Activated naive CD8-positive, alpha-beta T cell treated with anti-CD3 and anti-CD28 coated beads, Interleukin-2, amount 50 U/mL, for 24 hours (primary cell): Measurements from ENCODE around the gene ARHGAP4.

ENCODE experiments used
- ATAC-seq: fragments of 150-1000 bp; cut with Tn5 transposase; one replicate; pipeline ENCODE4 v1.10.0; 2021
- DNase-seq: peaks from one replicate; pipeline ENCODE4 v3.0.0; 2021
- H3K27ac Mint-ChIP-seq: one replicate; pipeline ENCODE4 v1.8.0; 2021; ENCODE audit warnings: mild to moderate bottlenecking, mixed read lengths
- H3K27me3 Mint-ChIP-seq: one replicate; pipeline ENCODE4 v1.8.0; 2021; ENCODE audit warnings: mixed read lengths
- H3K36me3 Mint-ChIP-seq: one replicate; pipeline ENCODE4 v1.8.0; 2021; ENCODE audit warnings: low read depth, mixed read lengths
- H3K4me1 Mint-ChIP-seq: one replicate; pipeline ENCODE4 v1.8.0; 2021; ENCODE audit warnings: mixed read lengths
- H3K4me3 Mint-ChIP-seq: one replicate; pipeline ENCODE4 v1.8.0; 2021; ENCODE audit warnings: mild to moderate bottlenecking, moderate library complexity, mixed read lengths
- H3K9me3 Mint-ChIP-seq: one replicate; pipeline ENCODE4 v1.8.0; 2021; ENCODE audit warnings: mixed read lengths

Gene ARHGAP4

DNA sequence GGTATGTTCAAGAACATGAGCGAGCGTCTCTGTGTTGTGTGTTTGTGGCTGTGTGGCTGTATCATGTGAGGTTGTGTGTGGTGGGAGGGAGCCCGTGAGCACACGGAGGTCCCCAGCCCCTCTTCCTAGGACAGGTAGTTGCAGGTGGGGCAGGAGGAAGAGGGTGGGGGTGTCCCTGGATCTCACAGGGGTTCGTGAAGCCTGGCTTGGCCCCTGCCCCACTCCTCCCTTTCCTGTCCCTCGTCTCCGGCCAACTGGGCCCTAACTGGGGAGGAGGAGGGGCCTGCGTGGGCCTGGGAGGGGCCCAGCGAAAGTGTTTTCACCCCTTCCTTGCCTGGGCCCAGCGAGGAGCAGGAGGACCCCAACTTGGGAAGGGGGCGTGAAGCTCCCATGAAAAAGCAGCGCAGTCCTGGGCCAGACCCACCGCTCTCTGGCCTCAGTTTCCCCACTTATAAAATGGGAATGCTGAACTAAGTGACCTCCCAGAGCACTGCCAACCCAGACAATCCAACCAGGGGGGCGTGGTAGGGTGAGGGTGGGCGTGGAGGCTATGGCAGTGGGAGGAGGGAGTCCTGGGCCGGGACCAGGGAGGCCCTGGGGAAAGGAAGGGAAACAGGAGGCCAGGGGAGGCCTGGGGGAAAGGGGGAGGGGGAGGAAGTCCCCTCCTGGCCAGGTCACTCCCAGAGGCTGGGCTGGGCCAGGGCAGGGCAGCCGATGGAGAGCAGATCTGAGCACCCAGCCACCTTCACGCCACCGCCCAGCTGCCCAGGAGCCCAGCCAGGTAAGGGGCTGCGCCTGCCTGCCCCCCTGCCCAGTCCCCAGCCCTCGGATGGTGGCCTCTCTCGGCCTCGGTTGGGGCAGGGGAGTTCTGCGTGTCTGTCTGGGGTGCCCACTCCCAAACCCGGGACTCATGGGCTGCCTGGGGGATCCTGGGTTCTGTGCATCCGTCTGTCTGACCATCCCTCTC lies 21.8 kb downstream of the ARHGAP4 start, which contains the start of gene AVPR2:
Gene AVPR2 (plus strand): TSS at position 683 of the 967 bp plus-strand sequence. CDS start 473 bp downstream, outside the sequence.
- no peak within 1 kb of the TSS for H3K27ac Mint-ChIP-seq
- H3K36me3 Mint-ChIP-seq, result no peaks in the 10 kb centered on the region
- no peak within 1 kb of the TSS for H3K4me3 Mint-ChIP-seq
- ATAC-seq, result no peak
- DNase-seq, result no peak
- no peaks in the 10 kb centered on the region for H3K27me3 Mint-ChIP-seq
- H3K4me1 Mint-ChIP-seq, result peaks cover 35% of the 10 kb centered on the region
- no peaks in the 10 kb centered on the region for H3K9me3 Mint-ChIP-seq

DNA sequence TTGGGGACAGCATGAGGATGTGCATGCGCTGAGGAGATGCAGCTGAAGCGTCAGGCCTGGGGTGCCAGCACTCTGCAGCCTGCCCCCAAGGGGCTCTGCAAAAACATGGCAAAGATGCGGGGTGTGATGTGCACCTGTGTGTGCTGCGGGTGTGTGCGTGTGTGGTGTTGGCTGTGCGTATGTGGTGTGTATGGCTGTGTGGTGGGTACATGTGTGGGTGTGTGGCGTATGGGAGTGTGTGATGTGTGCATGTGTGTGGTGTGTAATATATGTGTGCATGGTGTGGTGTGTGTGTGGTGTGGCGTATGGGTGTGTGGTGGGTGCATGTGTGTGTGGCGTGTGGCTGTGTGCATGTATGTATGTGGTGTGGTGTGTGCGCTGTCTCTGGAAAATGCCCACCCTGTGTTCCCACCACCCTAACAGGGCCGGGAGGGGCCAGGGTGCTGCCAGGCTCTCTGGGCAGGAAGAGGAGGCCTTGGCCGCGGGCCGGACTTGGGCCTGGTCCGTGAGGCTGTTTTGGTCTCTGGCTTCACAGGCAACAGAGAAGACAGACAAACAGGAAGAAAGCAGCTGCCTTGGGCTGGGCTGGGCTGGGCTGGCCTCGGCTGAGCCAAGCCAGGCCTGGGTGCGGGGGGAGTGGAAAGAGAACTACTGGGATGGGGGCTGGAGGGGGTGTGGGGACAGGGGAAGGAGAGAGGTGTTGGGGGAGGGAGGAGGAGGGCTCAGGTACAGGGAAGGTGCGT lies 22.7 kb downstream of the ARHGAP4 start:
- H3K4me1 Mint-ChIP-seq, result peaks cover 35% of the 10 kb centered on the region
- H3K36me3 Mint-ChIP-seq, result no peaks in the 10 kb centered on the region
- H3K27ac Mint-ChIP-seq, result peak overlapping the region; percentile 2
- no peaks in the 10 kb centered on the region for H3K9me3 Mint-ChIP-seq
- H3K4me3 Mint-ChIP-seq, result no peak overlapping the region
- ATAC-seq (no peak), DNase-seq (no peak)
- no peaks in the 10 kb centered on the region for H3K27me3 Mint-ChIP-seq

DNA sequence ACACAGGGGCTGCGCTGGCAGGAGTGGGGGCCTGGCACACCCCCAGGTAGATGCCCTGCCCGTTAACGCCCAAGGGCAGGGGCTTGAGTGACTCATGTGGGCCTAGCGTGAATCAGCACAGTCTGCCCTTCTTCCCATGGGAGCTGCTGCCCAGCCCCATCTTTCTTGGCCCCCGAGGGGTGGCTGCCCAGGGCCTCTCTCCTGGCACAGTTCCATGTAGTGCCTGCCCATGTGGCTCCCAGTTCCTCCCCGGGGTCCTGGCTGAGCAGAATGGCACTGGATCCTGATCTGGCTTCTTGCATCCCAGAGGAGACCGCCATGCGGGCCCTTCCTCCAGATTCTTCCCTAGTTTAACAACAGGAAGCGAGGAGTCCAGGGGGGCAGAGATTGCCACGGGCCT lies 23.7 kb downstream of the ARHGAP4 start:
- DNase-seq, result no peak
- peaks cover 35% of the 10 kb centered on the region for H3K4me1 Mint-ChIP-seq
- H3K27ac Mint-ChIP-seq, result no peak overlapping the region
- H3K4me3 Mint-ChIP-seq, result no peak overlapping the region
- no peak for ATAC-seq
- no peaks in the 10 kb centered on the region for H3K36me3 Mint-ChIP-seq
- no peaks in the 10 kb centered on the region for H3K9me3 Mint-ChIP-seq
- H3K27me3 Mint-ChIP-seq, result no peaks in the 10 kb centered on the region

DNA sequence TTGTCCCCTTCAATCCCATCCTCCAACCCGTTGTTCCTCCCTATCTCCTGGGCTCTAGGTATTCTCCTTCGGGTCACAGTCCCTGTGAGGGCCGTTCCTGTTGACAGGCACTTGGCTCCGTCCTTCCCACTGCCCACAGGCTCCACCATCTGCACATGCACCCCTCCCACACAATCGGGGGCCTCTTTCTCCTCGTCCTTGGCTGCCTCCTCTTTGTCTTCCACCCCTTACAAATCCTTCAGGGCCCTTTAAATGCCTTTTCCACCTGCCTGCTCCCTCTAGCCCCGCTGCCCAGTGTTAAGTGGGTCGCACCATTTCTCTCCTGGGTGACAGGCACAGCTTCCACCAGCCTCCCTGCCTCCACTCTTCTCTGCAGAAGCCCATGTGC lies 24.3 kb downstream of the ARHGAP4 start:
- peaks cover 35% of the 10 kb centered on the region for H3K4me1 Mint-ChIP-seq
- H3K36me3 Mint-ChIP-seq, result no peaks in the 10 kb centered on the region
- ATAC-seq, result no peak
- no peak overlapping the region for H3K27ac Mint-ChIP-seq
- no peak overlapping the region for H3K4me3 Mint-ChIP-seq
- H3K9me3 Mint-ChIP-seq, result no peaks in the 10 kb centered on the region
- no peaks in the 10 kb centered on the region for H3K27me3 Mint-ChIP-seq
- DNase-seq, result no peak

DNA sequence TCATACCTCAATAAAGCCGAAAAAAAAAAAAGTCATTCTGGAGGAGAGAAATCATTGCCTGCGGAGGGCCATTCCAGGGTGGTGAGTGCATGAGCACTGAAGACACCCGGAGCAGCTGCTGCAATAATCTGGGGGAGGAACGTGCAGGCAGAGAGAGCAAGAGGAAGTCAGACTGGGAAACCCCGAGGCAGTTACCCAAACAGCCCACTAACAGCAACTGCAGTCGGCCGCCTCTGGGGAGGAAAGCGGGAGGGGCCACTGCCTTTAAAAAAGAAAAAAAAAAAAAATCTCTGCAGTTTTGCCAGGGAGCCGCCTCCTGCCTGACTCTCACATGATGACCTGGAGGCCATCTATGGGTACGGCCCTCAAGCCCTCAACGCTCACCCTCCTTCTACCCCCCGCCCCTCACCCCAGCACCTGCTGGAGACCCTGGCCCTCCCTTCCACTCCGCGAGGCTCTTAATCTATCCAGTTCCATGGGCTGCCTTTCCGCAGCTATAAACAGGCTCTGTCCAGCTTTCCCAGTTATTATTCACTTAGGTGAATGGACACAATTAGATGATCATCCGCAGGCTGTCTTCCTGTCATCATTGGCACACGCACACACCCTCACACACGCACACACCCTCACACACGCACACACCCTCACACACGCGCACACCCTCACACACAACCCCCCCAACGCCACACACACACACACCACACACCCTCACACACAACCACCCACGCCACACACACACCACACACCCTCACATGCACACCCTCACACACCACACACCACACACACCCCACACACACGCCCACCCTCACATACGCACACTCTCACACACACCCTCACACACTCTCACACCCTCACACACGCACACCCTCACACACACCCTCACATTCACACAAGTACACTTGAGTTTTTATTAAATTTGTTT lies 25.0 kb downstream of the ARHGAP4 start:
- Mint-ChIP-seq H3K27me3 (no peaks in the 10 kb centered on the region), H3K4me1 (peaks cover 32% of the 10 kb centered on the region), H3K9me3 (no peaks in the 10 kb centered on the region), H3K27ac (peak overlapping the region; percentile 27), H3K36me3 (no peaks in the 10 kb centered on the region), H3K4me3 (peak overlapping the region; percentile 45)
- ATAC-seq (peak; percentile 78), DNase-seq (peak; percentile 55)

DNA sequence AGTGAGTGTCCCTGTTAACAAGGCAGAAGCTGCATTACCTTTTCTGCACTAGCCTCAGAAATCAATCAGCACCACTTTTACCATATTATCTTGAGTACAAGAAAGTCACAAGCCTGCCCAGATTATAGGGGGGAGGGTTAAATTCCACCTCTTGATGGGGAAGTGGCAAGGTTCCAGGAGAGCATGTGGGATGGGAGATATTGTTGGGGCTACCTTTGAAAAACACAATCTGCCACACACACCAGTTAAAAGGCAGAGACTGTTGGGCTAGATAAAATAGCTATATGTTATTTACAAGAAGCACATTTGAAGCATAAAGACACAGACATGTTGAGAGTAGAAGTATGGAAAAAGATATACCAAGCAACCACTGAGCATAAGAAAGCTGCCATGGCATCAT lies 28.2 kb downstream of the ARHGAP4 start:
- Mint-ChIP-seq H3K27ac (no peak overlapping the region), H3K27me3 (no peaks in the 10 kb centered on the region), H3K36me3 (no peaks in the 10 kb centered on the region), H3K9me3 (no peaks in the 10 kb centered on the region), H3K4me3 (no peak overlapping the region), H3K4me1 (peaks cover 18% of the 10 kb centered on the region)
- ATAC-seq (no peak), DNase-seq (no peak)

DNA sequence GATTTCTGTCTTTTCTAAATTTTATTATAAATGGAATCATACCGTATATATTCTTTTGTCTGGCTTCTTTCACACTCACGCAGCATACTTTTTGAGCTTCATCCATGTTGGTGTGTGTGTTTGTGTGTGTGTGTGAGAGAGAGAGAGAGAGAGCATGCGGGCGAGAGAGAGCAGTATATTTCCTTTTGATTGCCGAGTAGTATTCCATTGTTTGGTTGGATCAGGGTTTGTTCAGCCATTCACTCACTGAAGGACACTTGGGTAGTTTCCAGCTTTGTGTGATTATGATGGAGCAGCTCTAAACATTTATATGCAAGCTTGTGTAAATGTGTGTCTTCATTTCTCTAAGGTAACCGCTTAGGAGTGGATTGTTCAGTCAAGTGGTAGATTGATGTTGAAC lies 36.9 kb downstream of the ARHGAP4 start:
- Mint-ChIP-seq H3K4me3 (no peak overlapping the region), H3K4me1 (no peaks in the 10 kb centered on the region), H3K27me3 (peaks cover 22% of the 10 kb centered on the region), H3K36me3 (no peaks in the 10 kb centered on the region), H3K9me3 (no peaks in the 10 kb centered on the region), H3K27ac (no peak overlapping the region)
- ATAC-seq (no peak), DNase-seq (no peak)

DNA sequence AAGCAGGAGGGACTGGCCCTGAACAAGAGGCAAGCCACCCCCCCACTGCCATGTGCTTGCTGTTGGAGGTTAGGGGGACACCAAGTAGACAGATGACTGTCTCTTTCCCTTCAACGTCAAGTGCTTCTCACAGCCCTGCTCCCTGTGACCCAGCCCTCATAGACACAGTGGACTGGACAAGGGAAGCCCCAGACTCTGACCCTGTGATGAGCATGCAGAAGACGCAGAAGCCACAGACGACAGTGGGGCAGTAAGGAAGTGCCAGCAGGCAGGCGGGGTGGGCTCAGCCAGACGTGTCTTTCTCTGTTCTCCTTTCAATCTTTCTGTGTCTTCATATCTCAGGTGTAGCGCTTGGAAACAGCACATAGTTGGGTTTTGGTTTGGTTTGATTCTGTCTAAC lies 37.7 kb downstream of the ARHGAP4 start:
- Mint-ChIP-seq H3K27ac (no peak overlapping the region), H3K36me3 (no peaks in the 10 kb centered on the region), H3K27me3 (peaks cover 22% of the 10 kb centered on the region), H3K4me3 (no peak overlapping the region), H3K9me3 (no peaks in the 10 kb centered on the region), H3K4me1 (no peaks in the 10 kb centered on the region)
- ATAC-seq (peak; percentile 57), DNase-seq (no peak)

DNA sequence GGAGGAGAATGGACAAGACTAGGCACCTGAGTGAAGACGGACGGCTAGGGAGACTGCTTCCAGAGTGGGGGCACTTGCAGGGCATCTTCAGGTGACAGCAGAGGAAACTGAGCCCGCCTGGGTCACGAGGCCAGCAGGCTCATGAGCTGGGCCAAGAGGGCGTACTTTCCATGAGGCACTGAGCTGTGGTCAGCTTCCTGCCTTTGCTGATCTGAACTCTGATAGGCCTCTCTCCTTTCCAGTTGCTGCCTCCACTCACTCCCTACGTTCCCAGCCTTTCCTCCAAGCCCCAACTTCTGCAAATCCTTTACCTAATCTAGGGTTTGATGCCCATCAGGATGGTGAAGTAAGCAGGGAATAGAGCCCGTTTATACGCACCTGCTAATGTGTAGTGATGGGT lies 38.7 kb downstream of the ARHGAP4 start:
- no peaks in the 10 kb centered on the region for H3K9me3 Mint-ChIP-seq
- no peaks in the 10 kb centered on the region for H3K36me3 Mint-ChIP-seq
- H3K27me3 Mint-ChIP-seq, result peaks cover 25% of the 10 kb centered on the region
- no peak overlapping the region for H3K27ac Mint-ChIP-seq
- DNase-seq (no peak), ATAC-seq (no peak)
- H3K4me1 Mint-ChIP-seq, result no peaks in the 10 kb centered on the region
- H3K4me3 Mint-ChIP-seq, result no peak overlapping the region

DNA sequence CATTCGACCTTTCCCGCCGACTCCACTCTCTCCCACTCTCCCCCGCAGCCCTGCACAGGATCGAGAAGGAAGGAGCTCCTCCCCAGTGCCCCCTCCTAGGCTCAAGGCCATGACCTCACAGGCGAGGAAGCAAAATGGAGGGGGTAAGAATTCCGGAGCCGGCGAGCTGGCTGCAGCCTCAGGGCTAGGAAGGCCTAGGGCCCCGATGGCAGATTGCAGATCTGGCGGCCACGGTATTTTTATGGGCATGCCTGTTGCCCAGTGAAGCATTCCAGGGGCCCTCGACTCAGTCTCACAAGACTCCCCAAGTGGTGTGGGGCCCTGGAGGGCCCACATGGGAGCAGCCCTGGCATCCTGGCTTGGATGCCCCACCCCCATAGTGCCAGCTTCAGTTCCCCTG lies 39.1 kb downstream of the ARHGAP4 start:
- no peaks in the 10 kb centered on the region for H3K4me1 Mint-ChIP-seq
- H3K4me3 Mint-ChIP-seq, result no peak overlapping the region
- H3K27me3 Mint-ChIP-seq, result peaks cover 27% of the 10 kb centered on the region
- no peak overlapping the region for H3K27ac Mint-ChIP-seq
- no peak for DNase-seq
- ATAC-seq, result no peak
- H3K9me3 Mint-ChIP-seq, result no peaks in the 10 kb centered on the region
- H3K36me3 Mint-ChIP-seq, result no peaks in the 10 kb centered on the region

DNA sequence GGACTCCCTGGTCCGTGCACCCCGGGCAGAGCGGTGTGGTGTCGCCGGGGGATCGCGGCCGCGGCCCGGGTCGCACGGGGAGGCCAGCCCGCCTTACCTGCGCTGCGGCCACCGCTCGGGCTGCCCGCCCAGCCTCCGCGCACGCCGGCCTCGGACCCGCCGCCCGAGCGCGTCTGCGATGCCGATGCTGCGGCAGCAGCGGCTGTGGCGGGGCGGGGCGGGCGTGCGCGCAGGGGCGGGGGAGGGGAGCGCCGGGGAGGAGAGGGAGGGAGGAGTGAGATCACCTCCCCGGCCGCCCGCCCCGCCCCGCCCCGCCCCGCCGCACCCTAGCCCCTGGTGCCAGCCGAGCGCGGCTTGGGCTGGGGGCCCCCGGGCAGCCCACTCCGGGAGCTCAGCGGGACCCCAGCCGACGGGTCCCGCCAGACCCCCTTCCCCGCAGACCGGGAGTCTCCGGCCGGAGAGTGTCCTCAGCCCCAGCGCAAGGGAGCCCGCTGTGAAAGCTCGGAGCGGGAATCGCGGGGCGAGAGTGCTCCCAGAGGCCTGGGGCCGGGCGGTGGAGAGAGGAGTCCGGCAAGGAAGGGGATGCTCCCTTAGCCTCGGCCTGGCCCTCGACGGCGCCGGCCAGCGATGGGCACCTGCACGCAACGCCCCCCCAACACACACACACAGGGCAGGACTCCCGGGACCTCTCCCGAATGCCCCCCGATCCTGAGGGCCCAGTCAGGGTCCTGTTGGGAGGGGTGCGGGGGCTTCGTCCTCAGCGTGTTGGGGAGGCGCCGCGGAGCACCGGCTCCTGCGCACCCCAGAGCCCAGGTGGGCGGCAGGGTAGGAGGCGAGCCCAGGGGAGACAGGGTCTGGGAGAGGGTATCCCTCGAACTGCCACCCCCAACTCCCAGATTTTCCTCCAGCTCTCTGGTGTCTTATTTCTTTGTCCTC lies 39.8 kb downstream of the ARHGAP4 start, which contains the start of gene L1CAM:
Gene L1CAM (minus strand): TSS at position 206 of the 936 bp plus-strand sequence. CDS start 10,337 bp downstream, outside the sequence.
- Mint-ChIP-seq H3K27ac (no peak within 1 kb of the TSS), H3K36me3 (no peaks in the 10 kb centered on the region), H3K9me3 (no peaks in the 10 kb centered on the region), H3K27me3 (peaks cover 27% of the 10 kb centered on the region), H3K4me3 (no peak within 1 kb of the TSS), H3K4me1 (no peaks in the 10 kb centered on the region)
- DNase-seq (no peak), ATAC-seq (no peak)

DNA sequence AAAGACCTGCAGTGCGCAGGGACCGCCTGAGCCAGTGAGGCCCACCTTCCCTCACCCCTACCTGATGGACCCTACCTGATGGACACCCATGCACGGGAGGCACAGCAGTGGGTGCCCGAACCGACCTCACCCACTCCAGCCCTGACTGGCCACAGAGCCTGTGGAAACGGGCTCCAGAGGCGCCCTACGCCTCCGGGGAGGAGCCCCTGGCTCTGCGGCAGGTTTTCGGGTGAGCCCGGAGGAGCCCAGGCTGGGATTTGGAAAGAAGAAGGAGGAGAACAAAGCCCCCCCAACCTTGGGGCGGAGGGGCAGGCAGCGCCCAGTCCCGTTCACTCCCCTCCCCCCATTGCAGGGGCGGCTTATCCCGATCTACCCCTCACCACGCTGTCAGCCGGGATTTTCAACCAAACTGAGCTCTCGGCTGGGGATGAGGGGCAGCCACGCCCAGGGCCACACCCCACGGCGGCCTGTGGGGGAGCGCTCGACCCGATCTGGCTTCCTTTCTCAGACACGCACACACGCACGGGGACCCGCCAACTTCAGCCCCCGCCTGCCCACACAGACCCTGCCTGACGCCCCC lies 40.8 kb downstream of the ARHGAP4 start:
- no peaks in the 10 kb centered on the region for H3K9me3 Mint-ChIP-seq
- peaks cover 32% of the 10 kb centered on the region for H3K27me3 Mint-ChIP-seq
- no peak overlapping the region for H3K4me3 Mint-ChIP-seq
- DNase-seq, result no peak
- no peaks in the 10 kb centered on the region for H3K36me3 Mint-ChIP-seq
- no peak for ATAC-seq
- no peaks in the 10 kb centered on the region for H3K4me1 Mint-ChIP-seq
- H3K27ac Mint-ChIP-seq, result no peak overlapping the region

DNA sequence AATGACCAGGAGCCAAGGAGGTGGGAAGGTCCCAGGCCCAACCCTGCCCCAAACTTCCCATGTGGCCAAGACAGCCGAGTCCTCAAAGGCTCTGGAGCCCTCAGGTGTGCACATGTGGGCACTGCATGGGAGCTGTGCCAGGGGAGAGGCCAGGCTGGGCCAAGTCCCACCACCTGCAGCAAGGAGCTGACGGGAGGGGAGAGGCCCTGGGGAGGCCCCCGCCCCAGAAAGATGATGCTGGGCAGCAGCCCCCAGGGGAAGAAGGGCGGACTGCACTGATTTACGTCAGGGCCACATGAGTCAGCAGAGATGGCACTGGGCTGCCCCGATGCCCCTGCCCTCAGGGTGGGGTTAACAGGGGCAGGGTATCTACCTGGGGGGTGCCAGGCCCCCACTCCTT lies 41.5 kb downstream of the ARHGAP4 start:
- H3K4me1 Mint-ChIP-seq, result no peaks in the 10 kb centered on the region
- no peak overlapping the region for H3K4me3 Mint-ChIP-seq

More for the DNA sequence above, 41.5 kb downstream of the ARHGAP4 start:
- peak; percentile 51 for ATAC-seq
- no peak for DNase-seq
- H3K9me3 Mint-ChIP-seq, result no peaks in the 10 kb centered on the region
- H3K27me3 Mint-ChIP-seq, result peaks cover 34% of the 10 kb centered on the region
- H3K36me3 Mint-ChIP-seq, result no peaks in the 10 kb centered on the region
- H3K27ac Mint-ChIP-seq, result no peak overlapping the region
